CD14-positive monocyte (primary cell): ENCODE data around the gene MDN1. TPM values are rescaled to one million over a fixed set of nuclear protein-coding genes. Genes with fewer than 3 reads are reported as not detected.

Experiments used
- DNase-seq, 3 donors: peaks; one replicate each; pipeline ENCODE4 v3.0.0-alpha.2; 2011 to 2022
- H2AFZ ChIP-seq: 2 replicates; pipeline ENCODE4 v1.6.0; 2012; ENCODE audit warnings: mild to moderate bottlenecking, low read depth, low read length, inconsistent platforms; ENCODE audit not compliant: insufficient read depth, poor library complexity, severe bottlenecking
- H3K27ac ChIP-seq, 2 donors: 1 replicate in 1 of 2; 2 replicates in 1 of 2; pipeline ENCODE4 v1.5.1; 2012 to 2013; ENCODE audit warnings: low read length in 2 of 2, control low read depth in 1 of 2, inconsistent platforms in 1 of 2, low read depth in 1 of 2, mild to moderate bottlenecking in 1 of 2
- H3K27me3 ChIP-seq, 2 donors: one replicate each; pipeline versions ENCODE4 v1.6.0 to v1.6.1; 2011 to 2013; ENCODE audit warnings: low read length in 2 of 2; ENCODE audit not compliant: control insufficient read depth in 2 of 2, insufficient read depth in 2 of 2
- H3K36me3 ChIP-seq, 2 donors: replicated peaks in 1 of 2; 1 replicate in 1 of 2; 2 replicates in 1 of 2; pipeline versions ENCODE4 v1.5.1 to v1.6.1; 2012 to 2013; ENCODE audit warnings: low read length in 2 of 2, control low read depth in 1 of 2, inconsistent platforms in 1 of 2, mild to moderate bottlenecking in 1 of 2; ENCODE audit not compliant: insufficient read depth in 2 of 2, control insufficient read depth in 1 of 2
- H3K4me1 ChIP-seq, 2 donors: 1 replicate in 1 of 2; 2 replicates in 1 of 2; pipeline versions ENCODE4 v1.5.1 to v1.6.1; 2012 to 2013; ENCODE audit warnings: low read length in 2 of 2, control low read depth in 1 of 2, inconsistent platforms in 1 of 2, mild to moderate bottlenecking in 1 of 2, moderate library complexity in 1 of 2; ENCODE audit not compliant: insufficient read depth in 2 of 2, control insufficient read depth in 1 of 2
- H3K4me2 ChIP-seq: replicated peaks from 2 replicates; pipeline ENCODE3; 2012; ENCODE audit warnings: low read length, moderate library complexity, mild to moderate bottlenecking; ENCODE audit not compliant: poor library complexity, severe bottlenecking; ENCODE audit errors: extremely low read depth
- H3K4me3 ChIP-seq, 3 experiments: fragments of 200-600 bp in 1 of 3; sonication (generic) in 1 of 3; replicated peaks in 1 of 3; 1 replicate in 2 of 3; 2 replicates in 1 of 3; pipeline ENCODE4 v1.5.1; 2011 to 2013; ENCODE audit warnings: low read length in 3 of 3, mild to moderate bottlenecking in 3 of 3, control low read depth in 2 of 3, low read depth in 2 of 3, inconsistent platforms in 1 of 3, moderate library complexity in 1 of 3
- H3K79me2 ChIP-seq: 2 replicates; pipeline ENCODE4 v1.6.0; 2012; ENCODE audit warnings: mild to moderate bottlenecking, control low read depth, inconsistent platforms, low read length, moderate library complexity; ENCODE audit not compliant: insufficient read depth
- H3K9ac ChIP-seq: 2 replicates; pipeline ENCODE4 v1.6.0; 2017; ENCODE audit warnings: low read length, mild to moderate bottlenecking; ENCODE audit not compliant: insufficient read depth, poor library complexity, severe bottlenecking
- H3K9me3 ChIP-seq, 2 donors: replicated peaks in 1 of 2; 1 replicate in 1 of 2; 2 replicates in 1 of 2; pipeline versions ENCODE4 v1.5.1 to v1.6.1; 2012 to 2013; ENCODE audit warnings: low read length in 2 of 2, control low read depth in 1 of 2; ENCODE audit not compliant: control insufficient read depth in 1 of 2, insufficient read depth in 1 of 2
- H4K20me1 ChIP-seq: 2 replicates; pipeline ENCODE4 v1.6.0; 2012; ENCODE audit warnings: mild to moderate bottlenecking, low read length, control low read depth, moderate library complexity; ENCODE audit not compliant: insufficient read depth
- H3K27ac Mint-ChIP-seq, 7 donors: one replicate each; pipeline ENCODE4 v1.8.0; 2020; ENCODE audit warnings: mild to moderate bottlenecking in 7 of 7, mixed read lengths in 7 of 7, moderate library complexity in 6 of 7, inconsistent platforms in 2 of 7
- H3K27me3 Mint-ChIP-seq, 3 donors: one replicate each; pipeline ENCODE4 v1.8.0; 2021 to 2022; ENCODE audit warnings: low read depth in 3 of 3, mild to moderate bottlenecking in 3 of 3, mixed read lengths in 3 of 3, moderate library complexity in 3 of 3, inconsistent platforms in 1 of 3
- H3K36me3 Mint-ChIP-seq, 2 donors: one replicate each; pipeline ENCODE4 v1.8.0; 2020; ENCODE audit warnings: mixed read lengths in 2 of 2, inconsistent platforms in 1 of 2, mild to moderate bottlenecking in 1 of 2
- H3K4me1 Mint-ChIP-seq: one replicate; pipeline ENCODE4 v1.8.0; 2020; ENCODE audit warnings: mild to moderate bottlenecking, mixed read lengths
- H3K4me3 Mint-ChIP-seq, 2 donors: one replicate each; pipeline ENCODE4 v1.8.0; 2020; ENCODE audit warnings: mild to moderate bottlenecking in 2 of 2, mixed read lengths in 2 of 2, moderate library complexity in 1 of 2
- H3K9me3 Mint-ChIP-seq, 7 donors: one replicate each; pipeline ENCODE4 v1.8.0; 2020 to 2022; ENCODE audit warnings: mixed read lengths in 7 of 7, mild to moderate bottlenecking in 6 of 7, moderate library complexity in 6 of 7, inconsistent platforms in 2 of 7
- CTCF ChIP-seq: fragments of 200-600 bp; IDR thresholded peaks from one replicate; pipeline ENCODE4 v1.8.0; 2022; ENCODE audit warnings: antibody characterized with exemption, mild to moderate bottlenecking
- WGBS: methylation state at CpG from one replicate; pipeline ENCODE4 v1.1.5; 2013; ENCODE audit warnings: missing lambda C conversion rate; ENCODE audit not compliant: insufficient coverage; 5-methylcytosine and 5-hydroxymethylcytosine counted together
- intact Hi-C, 2 donors: fragments of 100-400 bp; cut with micrococcal nuclease; formaldehyde crosslinking; loops; one replicate each; pipeline versions ENCODE4 v1.15.0 to v1.15.1; 2023
- polyA plus RNA-seq, 3 donors: library from polyadenylated mRNA; depleted of rRNA in 1 of 3; unstranded in 2 of 3; stranded (reverse) in 1 of 3; fragments of 300-500 nt in 2 of 3; fragments of >200 nt in 1 of 3; fragmentation: Illumina TruSeq in 2 of 3; gene quantifications; 1 replicate in 2 of 3; 2 replicates in 1 of 3; pipeline ENCODE4 v1.2.3, GENCODE V29; 2012 to 2021

The MDN1 gene
- polyA plus RNA-seq, 3 donors = 0.61 to 6.6 (median 1.8) TPM

DNA sequence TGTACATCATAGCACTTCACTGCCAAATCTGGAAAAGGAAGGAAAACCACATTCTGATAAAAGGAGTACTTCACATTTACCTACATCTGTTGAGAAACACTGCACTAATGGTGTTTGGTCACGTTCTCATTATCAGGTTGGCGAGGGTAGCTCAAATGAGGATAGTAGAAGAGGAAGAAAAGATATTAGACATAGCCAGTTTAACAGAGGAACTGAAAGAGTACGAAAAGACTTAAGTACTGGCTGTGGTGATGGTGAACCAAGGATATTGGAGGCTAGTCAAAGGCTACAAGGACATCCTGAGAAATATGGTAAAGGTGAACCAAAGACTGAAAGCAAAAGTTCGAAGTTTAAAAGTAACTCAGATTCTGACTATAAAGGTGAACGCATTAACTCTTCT lies 42.7 kb upstream of the MDN1 start:
- no peak for TF ChIP-seq CTCF
- peaks cover 8% of the 10 kb centered on the region for H3K4me1 Mint-ChIP-seq
- no peaks in the 10 kb centered on the region for H3K27me3 ChIP-seq
- no peaks in the 10 kb centered on the region for H4K20me1 ChIP-seq
- peak overlapping the region in 1 of 7 donors; percentile 38 for H3K27ac Mint-ChIP-seq
- H3K9me3 Mint-ChIP-seq = peaks cover 0 to 4% (median 0%) of the 10 kb centered on the region in 7 donors
- H3K9me3 ChIP-seq = no peaks in the 10 kb centered on the region
- peaks cover 0 to 2% (median 0%) of the 10 kb centered on the region in 3 donors for H3K27me3 Mint-ChIP-seq
- WGBS = 100% methylated on average over 4 of the region's 5 CpGs
- peaks cover 55 to 91% of the 10 kb centered on the region in 2 donors for H3K36me3 Mint-ChIP-seq
- no peak for DNase-seq
- H3K4me3 Mint-ChIP-seq = no peak overlapping the region
- no peak overlapping the region for H3K4me2 ChIP-seq
- H3K4me3 ChIP-seq = no peak overlapping the region
- H3K9ac ChIP-seq = no peak overlapping the region
- H3K36me3 ChIP-seq = peaks cover 40 to 84% of the 10 kb centered on the region in 2 donors
- intact Hi-C loops = no loop called here
- no peaks in the 10 kb centered on the region for H3K79me2 ChIP-seq
- no peak overlapping the region for H2AFZ ChIP-seq
- no peak overlapping the region for H3K27ac ChIP-seq
- peaks cover 4 to 6% of the 10 kb centered on the region in 2 donors for H3K4me1 ChIP-seq

GRCh38 chr6:89859744-89860143 lies 40.1 kb upstream of the MDN1 start:
- intact Hi-C loops = no loop called here
- H3K27me3 ChIP-seq = no peaks in the 10 kb centered on the region
- peaks cover 0 to 2% (median 0%) of the 10 kb centered on the region in 3 donors for H3K27me3 Mint-ChIP-seq
- H4K20me1 ChIP-seq = no peaks in the 10 kb centered on the region
- no peaks in the 10 kb centered on the region for H3K79me2 ChIP-seq
- H3K4me3 Mint-ChIP-seq = no peak overlapping the region
- H3K4me3 ChIP-seq = no peak overlapping the region
- 80% methylated on average over 1 of the region's 4 CpGs for WGBS
- H3K36me3 Mint-ChIP-seq = peaks cover 63 to 94% of the 10 kb centered on the region in 2 donors
- TF ChIP-seq CTCF = no peak
- H3K9ac ChIP-seq = no peak overlapping the region
- DNase-seq = no peak
- H3K27ac Mint-ChIP-seq = peak overlapping the region in 3 of 7 donors; percentile 6 to 55 (median 34)
- H3K9me3 Mint-ChIP-seq = no peaks in the 10 kb centered on the region
- H3K27ac ChIP-seq = peak overlapping the region in 1 of 2 donors; percentile 16
- no peaks in the 10 kb centered on the region for H3K9me3 ChIP-seq
- no peak overlapping the region for H3K4me2 ChIP-seq
- peaks cover 54 to 88% of the 10 kb centered on the region in 2 donors for H3K36me3 ChIP-seq
- peaks cover 8% of the 10 kb centered on the region for H3K4me1 Mint-ChIP-seq
- H2AFZ ChIP-seq = no peak overlapping the region
- peaks cover 4 to 6% of the 10 kb centered on the region in 2 donors for H3K4me1 ChIP-seq
